OCI-LY7 (cell line): ENCODE data around the gene MACROD2. TPM values are rescaled to one million over a fixed set of nuclear protein-coding genes. Genes with fewer than 3 reads are reported as not detected.

ENCODE experiments used
- BruUV-seq: library from RNA; stranded (reverse); fragments of 400-500 nt; replicated peaks from 2 replicates; lab custom pipeline; 2021; lab: Mats Ljungman, UMichigan
- CTCF ChIA-PET: fragments of 300-600 bp; sonication (Branson Sonifier 250); formaldehyde crosslinking; loops from one replicate; lab custom pipeline; 2022; ENCODE audit warnings: antibody characterized with exemption; ENCODE audit not compliant: unreplicated experiment; lab: Charles Lee
- POLR2A ChIA-PET: fragments of 300-600 bp; sonication (Branson Sonifier 250); formaldehyde crosslinking; loops from one replicate; lab custom pipeline; 2022; ENCODE audit warnings: antibody characterized with exemption; lab: Charles Lee
- DNase-seq: peaks from one replicate; pipeline ENCODE4 v3.0.0-alpha.2; 2015; ENCODE audit warnings: low spot score
- H2AFZ ChIP-seq: fragments of 200-600 bp; sonication (generic), shearing (Covaris generic); 2 replicates; pipeline ENCODE4 v1.6.1; 2014; ENCODE audit warnings: mild to moderate bottlenecking, antibody characterized with exemption, low read length, moderate library complexity
- H3K27ac ChIP-seq: fragments of 200-600 bp; sonication (generic); 2 replicates; pipeline ENCODE4 v1.5.1; 2014; ENCODE audit warnings: mixed run types, low read depth, mild to moderate bottlenecking, moderate library complexity, low read length, inconsistent platforms; ENCODE audit not compliant: poor library complexity, severe bottlenecking
- H3K36me3 ChIP-seq: fragments of 200-600 bp; sonication (generic); 2 replicates; pipeline ENCODE4 v1.6.1; 2014; ENCODE audit warnings: mild to moderate bottlenecking, antibody characterized with exemption, low read length, moderate library complexity, mixed read lengths; ENCODE audit not compliant: insufficient read depth
- H3K4me1 ChIP-seq: fragments of 200-600 bp; sonication (generic); 2 replicates; pipeline ENCODE4 v1.5.1; 2014; ENCODE audit warnings: mild to moderate bottlenecking, low read length; ENCODE audit not compliant: insufficient read depth, poor library complexity, severe bottlenecking
- H3K4me2 ChIP-seq: fragments of 200-600 bp; sonication (generic); 2 replicates; pipeline ENCODE4 v1.6.1; 2014; ENCODE audit warnings: mild to moderate bottlenecking, low read length
- H3K4me3 ChIP-seq: fragments of 200-600 bp; sonication (generic); 2 replicates; pipeline ENCODE4 v1.5.1; 2014; ENCODE audit warnings: mild to moderate bottlenecking, low read depth, low read length; ENCODE audit not compliant: poor library complexity, severe bottlenecking
- H3K79me2 ChIP-seq: fragments of 200-600 bp; sonication (generic); 2 replicates; pipeline ENCODE4 v1.6.1; 2016; ENCODE audit warnings: low read depth, mild to moderate bottlenecking, low read length, moderate library complexity, mixed read lengths; ENCODE audit not compliant: insufficient read depth
- H3K9me2 ChIP-seq: fragments of 200-600 bp; sonication (generic); 2 replicates; pipeline ENCODE4 v1.6.1; 2016; ENCODE audit warnings: mild to moderate bottlenecking, low read length, mixed read lengths; ENCODE audit not compliant: insufficient read depth
- H3K9me3 ChIP-seq: fragments of 200-600 bp; sonication (generic); 2 replicates; pipeline ENCODE4 v1.6.1; 2014; ENCODE audit warnings: mild to moderate bottlenecking, mixed run types, low read length, mixed read lengths
- H4K20me1 ChIP-seq: fragments of 200-600 bp; sonication (generic); 2 replicates; pipeline ENCODE4 v1.6.1; 2014; ENCODE audit warnings: mild to moderate bottlenecking, antibody characterized with exemption, low read length, moderate library complexity, mixed read lengths; ENCODE audit not compliant: insufficient read depth
- CTCF ChIP-seq: fragments of 200-600 bp; sonication (generic); conservative IDR thresholded peaks from 2 replicates; pipeline ENCODE4 v1.5.1; 2014; ENCODE audit warnings: mild to moderate bottlenecking, antibody characterized with exemption, low read length, moderate library complexity, mixed read lengths
- EZH2phosphoT487 ChIP-seq: fragments of 200-600 bp; sonication (generic); IDR thresholded peaks from 2 replicates; pipeline ENCODE4 v1.6.1; 2018; ENCODE audit warnings: low read depth, borderline replicate concordance, mild to moderate bottlenecking, mixed run types, antibody characterized with exemption, low read length, moderate library complexity, mixed read lengths
- intact Hi-C: fragments of 100-400 bp; cut with micrococcal nuclease; formaldehyde crosslinking; loops from one replicate; pipeline ENCODE4 v1.10.0; 2022; ENCODE audit not compliant: unreplicated experiment
- total RNA-seq, 2 experiments: library from RNA; depleted of rRNA in 1 of 2; stranded (reverse); fragments of >200 nt in 1 of 2; shearing (Covaris generic) in 1 of 2; gene quantifications; 2 replicates each; pipeline ENCODE4 v1.2.3, GENCODE V29; 2014 to 2022

Gene MACROD2
- total RNA-seq, 2 experiments from 2014 or later = 0.09 to 4.5 TPM

GRCh38 chr20:14098261-14098660 lies 102.9 kb downstream of the MACROD2 start:
- Histone ChIP-seq H3K4me2 (no peak overlapping the region), H3K4me3 (no peak overlapping the region), H3K27ac (no peak overlapping the region), H3K9me2 (no peaks in the 10 kb centered on the region), H3K36me3 (no peaks in the 10 kb centered on the region), H3K9me3 (no peaks in the 10 kb centered on the region), H4K20me1 (no peaks in the 10 kb centered on the region), H2AFZ (no peak overlapping the region), H3K79me2 (no peaks in the 10 kb centered on the region), H3K4me1 (no peaks in the 10 kb centered on the region)
- ChIA-PET POLR2A (no interaction called here), CTCF (no interaction called here)
- DNase-seq = no peak
- intact Hi-C loops = no loop called here
- no peak for TF ChIP-seq CTCF
- TF ChIP-seq EZH2phosphoT487 = no peak
- no TSS peak for BruUV-seq

GRCh38 chr20:14113416-14113815 lies 118.1 kb downstream of the MACROD2 start:
- H3K4me2 ChIP-seq = no peak overlapping the region
- CTCF ChIA-PET = no interaction called here
- no peaks in the 10 kb centered on the region for H4K20me1 ChIP-seq
- no peaks in the 10 kb centered on the region for H3K79me2 ChIP-seq
- H2AFZ ChIP-seq = no peak overlapping the region
- no peak overlapping the region for H3K27ac ChIP-seq
- H3K36me3 ChIP-seq = no peaks in the 10 kb centered on the region
- H3K4me1 ChIP-seq = no peaks in the 10 kb centered on the region
- no peaks in the 10 kb centered on the region for H3K9me2 ChIP-seq
- H3K4me3 ChIP-seq = no peak overlapping the region
- TF ChIP-seq EZH2phosphoT487 (no peak), CTCF (no peak)
- no TSS peak for BruUV-seq
- no peaks in the 10 kb centered on the region for H3K9me3 ChIP-seq
- intact Hi-C loops = no loop called here
- DNase-seq = no peak
- POLR2A ChIA-PET = no interaction called here

- H2AFZ ChIP-seq = no peak overlapping the region
- no peaks in the 10 kb centered on the region for H3K36me3 ChIP-seq
- H3K9me3 ChIP-seq = no peaks in the 10 kb centered on the region
- intact Hi-C loops = no loop called here
- H4K20me1 ChIP-seq = no peaks in the 10 kb centered on the region
- no peak for DNase-seq
- H3K27ac ChIP-seq = no peak overlapping the region
- ChIA-PET CTCF (no interaction called here), POLR2A (interaction anchor here (0.6 kb wide), 1 partner anchor 9 kb away, joined by 3 read pairs; no protein-coding TSS in a partner anchor)
- no TSS peak for BruUV-seq
- no peaks in the 10 kb centered on the region for H3K9me2 ChIP-seq
- no peaks in the 10 kb centered on the region for H3K4me1 ChIP-seq
- TF ChIP-seq EZH2phosphoT487 (no peak), CTCF (no peak)
- H3K79me2 ChIP-seq = no peaks in the 10 kb centered on the region
- H3K4me3 ChIP-seq = no peak overlapping the region
- H3K4me2 ChIP-seq = no peak overlapping the region
Observed at GRCh38 chr20:14114065-14114704, 118.9 kb downstream of the MACROD2 start.
